Kidney (tissue), 14 donors: ENCODE measurements around the gene CETP. TPM values are rescaled to one million over a fixed set of nuclear protein-coding genes. Genes with fewer than 3 reads are reported as not detected.

Experiments used
- DNase-seq, 5 donors: peaks; one replicate each; pipeline ENCODE4 v3.0.0-alpha.2; 2013 to 2020
- FAIRE-seq: peaks from 2 replicates; lab custom pipeline; 2012; peaks lifted over from hg19 to GRCh38; lab: Jason Lieb, UNC
- H3K27ac ChIP-seq, 2 donors: one replicate each; pipeline ENCODE4 v1.7.0; 2013; ENCODE audit warnings: low read depth in 2 of 2, low read length in 2 of 2, inconsistent platforms in 1 of 2
- H3K27me3 ChIP-seq: one replicate; pipeline ENCODE4 v1.7.1; 2013; ENCODE audit warnings: low read length, inconsistent platforms; ENCODE audit not compliant: control insufficient read depth, insufficient read depth
- H3K36me3 ChIP-seq, 3 donors: one replicate each; pipeline versions ENCODE4 v1.7.0 to v1.7.1; 2013; ENCODE audit warnings: low read length in 3 of 3, control low read depth in 1 of 3, inconsistent platforms in 1 of 3; ENCODE audit not compliant: insufficient read depth in 3 of 3, control insufficient read depth in 2 of 3
- H3K4me1 ChIP-seq, 3 donors: one replicate each; pipeline versions ENCODE4 v1.7.0 to v1.7.1; 2013; ENCODE audit warnings: low read length in 3 of 3, inconsistent platforms in 1 of 3, low read depth in 1 of 3; ENCODE audit not compliant: control insufficient read depth in 2 of 3, insufficient read depth in 2 of 3
- H3K4me3 ChIP-seq, 3 donors: one replicate each; pipeline versions ENCODE4 v1.7.0 to v1.8.1; 2013; ENCODE audit warnings: low read length in 3 of 3, control low read depth in 1 of 3, inconsistent platforms in 1 of 3
- H3K9ac ChIP-seq, 3 donors: one replicate each; pipeline versions ENCODE4 v1.7.0 to v1.7.1; 2013; ENCODE audit warnings: low read length in 3 of 3, control low read depth in 1 of 3, inconsistent platforms in 1 of 3
- H3K9me3 ChIP-seq, 3 donors: one replicate each; pipeline versions ENCODE4 v1.7.0 to v1.7.1; 2013; ENCODE audit warnings: low read length in 3 of 3, control low read depth in 1 of 3, inconsistent platforms in 1 of 3; ENCODE audit not compliant: control insufficient read depth in 2 of 3, insufficient read depth in 1 of 3
- CTCF ChIP-seq: IDR thresholded peaks from 3 replicates; pipeline ENCODE4 v1.5.1; 2012; ENCODE audit warnings: mild to moderate bottlenecking, moderate library complexity, borderline replicate concordance; ENCODE audit not compliant: insufficient read depth; ENCODE audit errors: extremely low read depth
- intact Hi-C: fragments of 100-400 bp; cut with DNase I; formaldehyde crosslinking; loops from one replicate; pipeline ENCODE4 v1.11.1; 2022
- polyA plus RNA-seq: library from polyadenylated mRNA; stranded (reverse); fragments of 350-450 nt; fragmentation: Illumina TruSeq; extraction: RNeasy Lipid Tissue Mini Kit (QIAGEN cat#74804); gene quantifications from one replicate; pipeline ENCODE4 v1.2.3, GENCODE V29; 2014; ENCODE audit warnings: low read depth, low replicate concordance; ENCODE audit not compliant: insufficient read depth
- total RNA-seq: library from RNA; stranded (reverse); fragmentation: NEBNext Ultra II Directional; extraction: Animal tissue kit (Norgen Biotek cat#: 25700); gene quantifications from one replicate; pipeline ENCODE4 v1.2.1, GENCODE V29; 2021
- donor health status: control.
- donor health status: control.
- donor health status: control.
- donor health status: control.
- donor health status: control.
- donor health status: DM: yes; HTN: yes; CAD: no.
- donor health status: Normal renal cell carcinoma (clear cell type).

CETP gene
- total and polyA plus RNA-seq, 2 donors from 2014 or later: 1.3 to 2.1 TPM

GRCh38 chr16:57025941-57026777, 64.4 kb downstream of the CETP start:
- H3K9ac ChIP-seq: no peak overlapping the region
- intact Hi-C loops: no loop called here
- H3K9me3 ChIP-seq: no peaks in the 10 kb centered on the region
- no peak for TF ChIP-seq CTCF
- H3K4me1 ChIP-seq: no peaks in the 10 kb centered on the region
- no peak overlapping the region for H3K27ac ChIP-seq
- H3K36me3 ChIP-seq: no peaks in the 10 kb centered on the region
- H3K4me3 ChIP-seq: no peak overlapping the region
- FAIRE-seq (no peak), DNase-seq (no peak)
- H3K27me3 ChIP-seq: no peaks in the 10 kb centered on the region

- FAIRE-seq (no peak), DNase-seq (no peak)
- no peak overlapping the region for H3K27ac ChIP-seq
- intact Hi-C loops: no loop called here
- no peaks in the 10 kb centered on the region for H3K4me1 ChIP-seq
- H3K27me3 ChIP-seq: no peaks in the 10 kb centered on the region
- no peak overlapping the region for H3K4me3 ChIP-seq
- H3K9me3 ChIP-seq: no peaks in the 10 kb centered on the region
- TF ChIP-seq CTCF: no peak
- H3K9ac ChIP-seq: no peak overlapping the region
- no peaks in the 10 kb centered on the region for H3K36me3 ChIP-seq
Observed at GRCh38 chr16:57026778-57027062, 65.0 kb downstream of the CETP start.

- H3K27ac ChIP-seq: no peak overlapping the region
- no peaks in the 10 kb centered on the region for H3K9me3 ChIP-seq
- FAIRE-seq (no peak), DNase-seq (no peak)
- H3K4me1 ChIP-seq: no peaks in the 10 kb centered on the region
- intact Hi-C loops: no loop called here
- no peaks in the 10 kb centered on the region for H3K27me3 ChIP-seq
- no peaks in the 10 kb centered on the region for H3K36me3 ChIP-seq
- TF ChIP-seq CTCF: no peak
- H3K4me3 ChIP-seq: no peak overlapping the region
- no peak overlapping the region for H3K9ac ChIP-seq
Observed at GRCh38 chr16:57027067-57027466, 65.3 kb downstream of the CETP start.

- intact Hi-C loops: no loop called here
- H3K9me3 ChIP-seq: no peaks in the 10 kb centered on the region
- no peaks in the 10 kb centered on the region for H3K36me3 ChIP-seq
- FAIRE-seq (no peak), DNase-seq (peak in 1 of 5 donors; percentile 9)
- no peaks in the 10 kb centered on the region for H3K4me1 ChIP-seq
- H3K9ac ChIP-seq: no peak overlapping the region
- no peak for TF ChIP-seq CTCF
- no peak overlapping the region for H3K4me3 ChIP-seq
- H3K27me3 ChIP-seq: no peaks in the 10 kb centered on the region
- H3K27ac ChIP-seq: no peak overlapping the region
Observed at GRCh38 chr16:57028086-57028485, 66.3 kb downstream of the CETP start.
